Adrenal gland (tissue), 12 donors: ENCODE measurements around the gene KYAT1. TPM values are rescaled to one million over a fixed set of nuclear protein-coding genes. Genes with fewer than 3 reads are reported as not detected.

Experiments
- DNase-seq, 7 donors: peaks; one replicate each; pipeline ENCODE4 v3.0.0-alpha.2; 2019 to 2020
- H3K27ac ChIP-seq, 5 donors: fragments of 200-600 bp; sonication (generic) in 4 of 5; 1 replicate in 3 of 5; 2 replicates in 2 of 5; pipeline versions ENCODE4 v1.5.1 to v1.8.0; 2016 to 2020; ENCODE audit warnings: mild to moderate bottlenecking in 1 of 5
- H3K27me3 ChIP-seq: fragments of 200-600 bp; 2 replicates; pipeline ENCODE4 v1.8.0; 2021
- H3K36me3 ChIP-seq, 2 donors: fragments of 200-600 bp; replicated peaks in 1 of 2; 1 replicate in 1 of 2; 2 replicates in 1 of 2; pipeline versions ENCODE4 v1.5.1 to v1.8.0; 2018 to 2022
- H3K4me1 ChIP-seq, 2 donors: fragments of 200-600 bp; replicated peaks in 1 of 2; 1 replicate in 1 of 2; 2 replicates in 1 of 2; pipeline versions ENCODE4 v1.5.1 to v1.8.0; 2018 to 2021
- H3K4me3 ChIP-seq, 4 donors: fragments of 200-600 bp; sonication (generic) in 3 of 4; one replicate each; pipeline ENCODE4 v1.5.1; 2016 to 2018
- H3K9me3 ChIP-seq, 3 donors: fragments of 200-600 bp; sonication (generic) in 1 of 3; replicated peaks in 1 of 3; 1 replicate in 2 of 3; 2 replicates in 1 of 3; pipeline versions ENCODE4 v1.5.1 to v1.8.0; 2016 to 2021
- POLR2A ChIP-seq, 2 donors: fragments of 450-650 bp; IDR thresholded peaks; one replicate each; pipeline ENCODE4 v1.6.1; 2017; ENCODE audit warnings: antibody characterized with exemption in 2 of 2, mild to moderate bottlenecking in 2 of 2, moderate library complexity in 1 of 2
- WGBS, 4 donors: extraction: QIAGEN DNeasy Blood & Tissue Kit in 2 of 4; methylation state at CpG; one replicate each; pipeline versions ENCODE4 v1.1.5 to v1.1.7; 2013 to 2017; 5-methylcytosine and 5-hydroxymethylcytosine counted together
- intact Hi-C, 2 donors: fragments of 100-400 bp; cut with DNase I; formaldehyde crosslinking; loops; one replicate each; pipeline versions ENCODE4 v1.14.1 to v1.15.0; 2022 to 2023
- polyA plus RNA-seq, 3 donors: library from polyadenylated mRNA; stranded (reverse); fragments of 200-250 nt in 2 of 3; fragments of 350-450 nt in 1 of 3; fragmentation: Illumina TruSeq in 1 of 3; extraction: RNeasy Lipid Tissue Mini Kit (QIAGEN cat#74804) in 1 of 3; gene quantifications; one replicate each; pipeline ENCODE4 v1.2.3, GENCODE V29; 2013 to 2014
- total RNA-seq, 9 donors: library from RNA; depleted of rRNA in 4 of 9; stranded (reverse); fragments of >200 nt in 4 of 9; fragments of 120-200 nt in 1 of 9; fragmentation: NEBNext Ultra II Directional in 1 of 9; extraction: Animal tissue kit (Norgen Biotek cat#: 25700) in 1 of 9; gene quantifications; one replicate each; pipeline versions ENCODE4 v1.1.0 to v1.2.4, GENCODE V29; 2013 to 2023
- TF ChIP-seq, protein P1 (sequence below), 6 experiments: fragments of 450-650 bp in 4 of 6; fragments of 200-600 bp in 2 of 6; sonication (generic) in 1 of 6; IDR thresholded peaks; 1 replicate in 5 of 6; 2 replicates in 1 of 6; pipeline versions ENCODE4 v1.5.1 to v1.8.0; 2016 to 2021; ENCODE audit warnings: antibody characterized with exemption in 6 of 6, mild to moderate bottlenecking in 2 of 6, moderate library complexity in 1 of 6
- donor health status: healthy with polysubstance abuse.
- donor health status: Bipolar disorder and iron deficiency.
- donor health status: DM: yes; HTN: yes; CAD: no.
- donor health status: DM: no; HTN: no; CAD: no.
- donor health status: DM: no; HTN: no; CAD: no.
- donor health status: DM: yes; HTN: yes; CAD: no.

The KYAT1 gene
- total and polyA plus RNA-seq, 12 donors = 3.5 to 10.3 (median 7.2) TPM

DNA sequence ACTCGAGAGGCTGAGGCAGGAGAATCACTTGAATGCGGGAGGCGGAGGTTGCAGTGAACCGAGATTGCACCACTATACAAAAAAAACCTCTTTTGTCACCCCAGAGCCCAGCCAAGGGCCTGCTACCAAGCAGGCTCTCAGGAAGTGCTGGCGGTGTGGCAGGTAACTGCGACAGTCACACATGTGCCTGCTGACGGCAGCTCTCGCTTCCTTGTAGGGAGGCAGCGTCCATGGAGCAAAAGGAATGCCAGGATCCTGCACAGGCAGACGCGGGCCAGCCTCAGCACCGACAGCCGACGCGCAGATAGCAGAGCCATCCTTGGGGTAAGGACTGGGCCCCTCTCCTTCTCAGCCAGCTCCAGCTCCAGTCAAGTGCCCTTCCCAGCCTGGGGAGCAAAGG lies 4.0 kb upstream of the KYAT1 start:
- no peaks in the 10 kb centered on the region for H3K27me3 ChIP-seq
- TF ChIP-seq, protein P1, sequence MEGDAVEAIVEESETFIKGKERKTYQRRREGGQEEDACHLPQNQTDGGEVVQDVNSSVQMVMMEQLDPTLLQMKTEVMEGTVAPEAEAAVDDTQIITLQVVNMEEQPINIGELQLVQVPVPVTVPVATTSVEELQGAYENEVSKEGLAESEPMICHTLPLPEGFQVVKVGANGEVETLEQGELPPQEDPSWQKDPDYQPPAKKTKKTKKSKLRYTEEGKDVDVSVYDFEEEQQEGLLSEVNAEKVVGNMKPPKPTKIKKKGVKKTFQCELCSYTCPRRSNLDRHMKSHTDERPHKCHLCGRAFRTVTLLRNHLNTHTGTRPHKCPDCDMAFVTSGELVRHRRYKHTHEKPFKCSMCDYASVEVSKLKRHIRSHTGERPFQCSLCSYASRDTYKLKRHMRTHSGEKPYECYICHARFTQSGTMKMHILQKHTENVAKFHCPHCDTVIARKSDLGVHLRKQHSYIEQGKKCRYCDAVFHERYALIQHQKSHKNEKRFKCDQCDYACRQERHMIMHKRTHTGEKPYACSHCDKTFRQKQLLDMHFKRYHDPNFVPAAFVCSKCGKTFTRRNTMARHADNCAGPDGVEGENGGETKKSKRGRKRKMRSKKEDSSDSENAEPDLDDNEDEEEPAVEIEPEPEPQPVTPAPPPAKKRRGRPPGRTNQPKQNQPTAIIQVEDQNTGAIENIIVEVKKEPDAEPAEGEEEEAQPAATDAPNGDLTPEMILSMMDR (IDR thresholded peaks at IDR 0.05) = no peak
- TF ChIP-seq POLR2A (IDR thresholded peaks at IDR 0.05) = no peak
- peaks cover 0 to 19% of the 10 kb centered on the region in 2 donors for H3K36me3 ChIP-seq
- DNase-seq = no peak
- intact Hi-C loops = no loop called here
- peaks cover 9 to 25% of the 10 kb centered on the region in 2 donors for H3K4me1 ChIP-seq
- no peak overlapping the region for H3K4me3 ChIP-seq
- H3K9me3 ChIP-seq = no peaks in the 10 kb centered on the region
- H3K27ac ChIP-seq = no peak overlapping the region
- 84 to 96% (median 90%) methylated on average over 7 to 15 of the region's 15 CpGs for WGBS, 4 donors

DNA sequence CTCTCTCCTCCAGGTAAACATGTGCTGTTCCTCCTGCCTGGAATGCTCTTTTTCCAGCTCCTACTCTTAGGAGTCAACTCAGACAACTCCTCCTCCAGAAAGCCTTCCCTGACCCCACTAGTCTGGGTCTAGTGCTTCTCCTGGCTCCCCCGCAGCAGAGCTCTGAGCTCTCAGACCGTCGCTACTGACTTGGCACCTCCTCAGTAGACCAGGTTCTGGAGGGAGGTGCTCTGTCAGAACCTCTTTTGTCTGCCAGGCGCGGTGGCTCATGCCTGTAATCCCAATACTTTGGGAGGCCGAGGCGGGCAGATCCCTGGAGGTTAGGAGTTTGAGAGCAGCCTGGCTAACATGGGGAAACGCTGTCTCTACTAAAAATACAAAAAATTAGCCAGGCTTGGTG lies 3.6 kb upstream of the KYAT1 start:
- DNase-seq = no peak
- Histone ChIP-seq H3K36me3 (peaks cover 0 to 19% of the 10 kb centered on the region in 2 donors), H3K27ac (no peak overlapping the region), H3K9me3 (no peaks in the 10 kb centered on the region), H3K4me1 (peaks cover 9 to 29% of the 10 kb centered on the region in 2 donors), H3K27me3 (no peaks in the 10 kb centered on the region), H3K4me3 (no peak overlapping the region)
- TF ChIP-seq, protein P1 (IDR thresholded peaks at IDR 0.05) = no peak
- no peak for TF ChIP-seq POLR2A (IDR thresholded peaks at IDR 0.05)
- intact Hi-C loops = no loop called here
- WGBS, 4 donors = 92 to 96% (median 94%) methylated on average over 8 of the region's 8 CpGs

DNA sequence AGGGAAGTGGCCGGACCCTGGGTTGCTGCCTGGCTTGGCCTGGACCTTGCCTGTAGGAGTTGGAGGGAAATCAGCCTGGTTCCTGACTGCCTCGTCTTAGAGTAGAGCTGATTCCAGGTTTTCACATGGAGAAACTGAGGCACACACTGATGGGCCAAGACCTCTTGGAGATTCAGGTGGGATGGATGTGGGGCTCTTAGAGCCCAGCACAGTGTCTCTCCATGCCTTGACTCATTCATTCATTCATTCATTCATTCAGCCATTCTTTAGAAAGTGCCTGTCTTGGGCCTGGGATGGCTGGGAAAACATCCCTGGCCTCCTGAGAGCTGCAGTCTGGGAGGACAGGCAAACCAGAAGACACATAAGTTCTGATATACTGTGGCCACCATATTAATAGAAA lies 2.4 kb upstream of the KYAT1 start:
- Histone ChIP-seq H3K36me3 (peaks cover 0 to 19% of the 10 kb centered on the region in 2 donors), H3K9me3 (no peaks in the 10 kb centered on the region), H3K4me1 (peaks cover 9 to 29% of the 10 kb centered on the region in 2 donors), H3K4me3 (no peak overlapping the region), H3K27me3 (no peaks in the 10 kb centered on the region), H3K27ac (no peak overlapping the region)
- WGBS, 4 donors = 75 to 88% (median 78%) methylated on average over 1 to 2 of the region's 2 CpGs
- TF ChIP-seq, protein P1 (IDR thresholded peaks at IDR 0.05) = no peak
- TF ChIP-seq POLR2A (IDR thresholded peaks at IDR 0.05) = no peak
- no peak for DNase-seq
- intact Hi-C loops = loop anchor here (5.0 kb wide), 2 partner anchors 33 to 38 kb away; partner anchors contain the start of gene PHYHD1 (in 1 of the 2)

DNA sequence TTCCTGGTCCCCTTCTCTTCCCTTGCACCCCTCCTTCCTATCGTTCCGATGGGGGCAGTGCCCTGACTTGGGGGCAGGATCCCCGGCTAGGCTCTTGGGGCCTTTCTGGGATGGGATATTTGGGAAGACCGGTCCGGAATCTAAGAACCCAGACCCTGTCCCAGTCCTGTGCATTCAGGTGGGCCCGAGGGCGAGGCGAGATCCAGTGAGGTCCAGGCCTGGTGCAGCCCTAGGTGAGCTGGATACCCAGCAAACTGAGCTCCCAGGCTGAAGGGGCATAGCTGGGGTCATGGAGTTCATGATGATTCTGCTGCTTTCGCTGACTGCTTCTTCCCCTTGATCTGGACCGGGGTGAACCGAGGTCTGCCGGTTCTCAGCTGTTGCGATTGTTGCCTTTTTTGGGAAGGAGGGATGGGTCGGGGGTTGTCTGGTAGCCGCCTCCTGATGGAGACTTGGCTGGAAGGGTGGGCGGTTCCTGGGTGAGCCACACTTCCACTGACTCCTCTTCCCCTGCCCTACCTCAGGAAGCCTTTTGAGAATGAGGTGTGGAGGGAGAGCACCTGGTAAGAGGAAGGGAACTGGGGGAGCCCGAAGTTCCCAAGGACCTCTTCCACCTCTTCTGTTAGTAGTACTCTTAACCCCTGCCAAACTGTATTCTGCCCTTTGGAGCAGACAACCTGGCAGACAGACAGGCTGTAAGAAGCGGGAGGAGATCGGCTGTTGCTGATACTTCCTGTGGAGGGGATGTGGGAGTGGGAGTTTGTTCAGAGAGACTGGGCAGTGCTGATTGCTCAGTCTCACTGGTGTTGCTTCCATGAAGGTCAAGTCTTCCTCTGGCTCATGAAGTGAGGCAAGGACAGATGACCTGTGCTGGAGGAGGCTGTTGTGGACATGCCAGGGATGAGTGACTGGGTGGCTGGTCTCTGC lies 1.2 kb upstream of the KYAT1 start:
- Histone ChIP-seq H3K4me1 (peaks cover 9 to 25% of the 10 kb centered on the region in 2 donors), H3K27ac (peak overlapping the region in 4 of 5 donors; percentile 71 to 97 (median 92)), H3K27me3 (no peaks in the 10 kb centered on the region), H3K36me3 (peaks cover 0 to 16% of the 10 kb centered on the region in 2 donors), H3K9me3 (no peaks in the 10 kb centered on the region), H3K4me3 (peak overlapping the region; percentile 40 to 90 (median 74))
- TF ChIP-seq, protein P1 (IDR thresholded peaks at IDR 0.05) = no peak
- peak in 1 of 2 donors; percentile 34 for TF ChIP-seq POLR2A (IDR thresholded peaks at IDR 0.05)
- 0 to 2% (median 1%) methylated on average over 7 to 19 of the region's 19 CpGs for WGBS, 4 donors
- intact Hi-C loops = loop anchor here (5.0 kb wide), 2 partner anchors 34 to 39 kb away; partner anchors contain the start of gene PHYHD1 (in 1 of the 2)
- peak in 3 of 7 donors; percentile 37 to 42 (median 39) for DNase-seq
